Measurements from ENCODE around the gene PTGES2.

DNA sequence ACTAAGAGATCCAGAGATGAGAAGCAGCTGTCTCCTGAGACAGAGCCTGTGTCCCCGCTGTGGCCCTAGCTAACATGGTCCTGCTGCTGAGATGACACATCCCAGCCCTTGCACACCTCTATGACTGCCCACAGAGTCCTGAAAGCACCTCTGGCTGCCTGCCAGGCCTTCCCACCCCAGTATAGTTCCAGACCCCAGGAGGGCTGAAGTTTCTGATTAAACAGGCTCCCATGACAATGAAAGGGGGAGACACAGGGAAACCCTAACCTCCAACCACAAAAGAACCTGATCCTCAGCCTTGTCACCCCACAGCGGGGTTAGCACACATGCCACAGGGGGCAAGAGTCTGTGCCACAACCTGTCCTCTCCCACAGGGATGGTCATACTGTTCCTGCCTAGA is 48.2 kb upstream of the PTGES2 start:
- TF ChIP-seq CTCF (IDR thresholded peaks at IDR 0.05): no peak
- TF ChIP-seq POLR2AphosphoS5 (IDR thresholded peaks at IDR 0.05; ENCODE audit: low read depth, low read length): no peak
